Activated CD4-positive, alpha-beta T cell treated with anti-CD3 and anti-CD28 coated beads, Interleukin-2, amount 50 U/mL, for 16 hours (primary cell): ENCODE measurements around the gene CHD5.

ENCODE experiments used
- DNase-seq: peaks from one replicate; pipeline ENCODE4 v3.0.0-alpha.2; 2020

The CHD5 gene

DNA sequence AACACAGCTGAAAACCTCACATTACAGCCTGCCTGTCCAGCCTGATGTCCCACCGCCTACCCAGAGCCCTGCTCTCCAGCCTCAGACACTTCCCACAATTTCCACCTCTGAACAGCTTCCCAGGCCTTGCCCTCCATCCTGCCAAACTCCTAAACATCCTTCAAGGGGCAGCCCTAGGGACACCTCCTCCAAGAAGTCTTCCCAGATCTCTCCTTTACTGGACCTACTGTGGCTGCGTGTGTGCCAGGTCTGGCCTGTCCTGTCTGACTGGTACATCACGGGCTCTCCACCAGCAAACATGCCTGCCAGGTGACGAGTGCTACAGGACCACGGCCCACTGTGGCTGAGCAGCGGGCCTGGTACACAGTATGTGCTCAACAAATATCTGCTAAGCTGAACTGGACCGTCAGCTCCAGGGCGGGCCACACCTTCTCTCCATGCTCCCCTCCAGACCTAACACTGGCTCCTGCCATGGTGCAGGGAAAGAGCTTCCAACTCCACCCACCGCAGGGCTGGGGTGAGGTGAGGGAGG, 28.8 kb downstream of the CHD5 start:
- no peak for DNase-seq

- no peak for DNase-seq
Measured at GRCh38 chr1:6150006-6150938, 29.8 kb downstream of the CHD5 start.

- DNase-seq: no peak
Measured at GRCh38 chr1:6149597-6149996, 30.5 kb downstream of the CHD5 start.

DNA sequence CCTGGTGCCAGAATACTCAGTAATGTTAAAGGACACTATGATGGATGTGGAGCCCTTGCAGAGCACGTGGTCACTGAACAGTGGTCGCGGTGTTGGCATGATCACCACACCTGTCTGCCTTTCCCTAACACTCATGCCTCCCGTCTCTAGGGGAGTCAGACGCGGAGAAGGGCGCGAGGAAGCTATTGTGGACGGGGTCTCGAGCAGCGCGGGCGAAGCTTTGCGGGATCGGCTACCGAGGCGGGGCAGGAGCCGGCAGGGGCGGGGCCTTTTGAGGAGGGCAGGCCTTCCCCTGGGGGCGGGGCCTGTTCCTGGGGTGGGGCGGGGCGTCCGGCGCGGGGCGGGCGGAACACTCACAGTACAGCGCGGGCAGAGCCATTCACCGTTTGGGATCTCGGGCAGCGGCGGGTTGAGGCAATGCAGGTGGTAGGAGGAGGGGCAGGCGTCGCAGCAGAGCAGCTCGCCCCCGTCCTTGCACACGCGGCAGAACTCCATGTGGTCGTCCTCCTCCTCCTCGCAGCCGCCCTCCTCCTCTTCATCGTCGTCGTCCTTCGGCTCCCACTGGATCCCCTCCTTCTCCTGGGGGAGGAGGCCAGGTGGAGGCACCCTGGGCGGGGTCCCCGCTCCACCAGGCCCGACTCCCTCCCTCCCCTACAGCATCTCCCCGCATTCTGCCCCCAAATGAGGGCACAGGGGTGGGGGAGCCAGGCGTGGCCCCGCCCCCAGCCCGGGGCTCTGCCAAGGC, 31.5 kb downstream of the CHD5 start:
- DNase-seq: peak; percentile 58

DNA sequence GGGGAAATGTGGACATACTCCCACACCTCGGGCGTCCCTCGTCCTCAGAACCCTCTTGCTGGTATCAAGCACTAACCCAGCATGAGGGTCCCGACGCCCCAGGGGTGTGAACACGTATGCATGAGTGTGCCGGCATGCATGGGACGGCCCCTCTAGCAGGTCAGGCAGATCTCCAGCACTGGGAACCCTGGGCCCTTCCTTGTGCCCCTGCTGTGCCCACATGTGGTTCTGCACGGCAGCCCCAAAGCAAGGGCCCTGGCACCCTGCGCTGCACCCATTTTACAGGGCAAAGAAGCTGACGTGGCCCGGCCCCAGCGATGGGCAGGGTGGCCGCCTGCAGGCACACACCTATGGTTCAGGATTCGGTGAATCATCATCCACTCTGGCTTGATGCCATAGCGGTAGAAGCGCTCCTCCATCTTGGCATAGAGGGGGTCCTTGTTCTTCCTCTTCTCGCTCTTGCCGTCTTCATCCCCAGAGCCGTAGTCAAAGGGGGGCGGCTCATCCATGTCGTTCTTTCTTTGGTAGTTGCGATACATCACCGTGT, 34.2 kb downstream of the CHD5 start:
- no peak for DNase-seq

- no peak for DNase-seq
Measured at GRCh38 chr1:6145396-6145750, 34.7 kb downstream of the CHD5 start.

- DNase-seq: no peak
Measured at GRCh38 chr1:6144647-6145395, 35.3 kb downstream of the CHD5 start.

DNA sequence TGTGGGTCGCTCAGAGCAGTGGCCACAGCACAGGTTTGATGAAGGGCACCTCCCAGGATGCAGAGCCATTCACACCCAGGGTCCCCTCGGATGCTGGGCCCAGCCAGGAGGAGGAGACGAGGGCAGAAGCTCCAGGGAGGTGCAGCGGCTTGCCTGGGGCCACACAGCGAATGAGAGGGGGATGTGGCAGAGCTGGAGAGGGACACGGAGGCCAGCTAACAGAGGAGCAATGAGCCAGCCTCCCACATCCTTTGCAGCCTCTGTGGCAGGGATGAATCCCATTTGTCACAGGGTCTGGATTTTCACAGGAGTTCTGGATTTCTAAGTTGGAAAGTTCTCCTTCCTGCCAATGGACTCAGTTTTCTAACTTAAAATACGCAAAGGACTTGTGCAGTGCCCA, 35.9 kb downstream of the CHD5 start:
- no peak for DNase-seq

GRCh38 chr1:6143395-6143794, 36.7 kb downstream of the CHD5 start:
- no peak for DNase-seq

DNA sequence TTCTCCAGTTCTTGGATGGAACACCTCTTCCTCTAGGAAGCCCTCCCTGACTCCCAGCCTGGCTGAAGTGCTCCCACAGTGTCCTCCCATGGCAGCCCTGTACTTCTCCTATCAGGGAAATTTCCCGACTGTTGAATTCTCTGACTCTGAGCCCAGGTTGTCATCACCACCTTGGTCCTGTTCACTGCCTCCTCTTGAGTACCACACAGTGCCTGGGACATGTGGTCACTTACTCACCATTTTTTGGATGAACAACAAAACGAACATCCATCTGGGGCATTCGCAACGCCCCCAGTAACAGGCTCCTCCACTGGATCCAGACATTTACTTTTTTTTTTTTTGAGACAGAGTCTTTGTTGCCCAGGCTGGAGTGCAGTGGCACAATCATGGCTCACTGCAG, 37.4 kb downstream of the CHD5 start:
- DNase-seq: no peak

DNA sequence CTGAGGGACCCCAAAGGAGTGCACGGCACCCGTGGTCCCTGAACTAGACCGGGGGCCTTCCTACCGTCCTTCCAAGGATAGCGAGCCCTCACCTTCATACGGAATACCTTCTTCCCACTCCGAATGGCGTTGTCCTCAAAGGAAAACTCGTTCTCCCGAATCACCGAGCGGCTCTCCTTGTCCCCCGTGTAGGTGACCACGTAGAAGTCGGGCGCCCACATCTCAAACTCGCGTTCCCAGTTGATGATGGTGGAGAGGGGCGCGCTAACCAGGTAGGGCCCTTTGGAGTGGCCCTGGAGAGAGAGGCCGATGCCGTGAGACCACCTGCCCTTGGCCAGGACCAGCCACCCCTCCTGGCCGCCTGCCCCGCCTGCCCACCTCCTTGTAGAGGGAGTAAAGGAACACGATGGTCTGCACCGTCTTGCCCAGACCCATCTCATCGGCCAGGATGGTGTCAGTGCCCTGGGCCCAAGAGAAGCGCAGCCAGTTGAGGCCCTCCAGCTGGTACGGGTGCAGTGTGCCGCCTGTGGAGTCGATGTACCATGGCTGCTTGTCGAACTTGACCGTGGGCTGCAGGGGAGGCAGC, 38.0 kb downstream of the CHD5 start:
- no peak for DNase-seq

DNA sequence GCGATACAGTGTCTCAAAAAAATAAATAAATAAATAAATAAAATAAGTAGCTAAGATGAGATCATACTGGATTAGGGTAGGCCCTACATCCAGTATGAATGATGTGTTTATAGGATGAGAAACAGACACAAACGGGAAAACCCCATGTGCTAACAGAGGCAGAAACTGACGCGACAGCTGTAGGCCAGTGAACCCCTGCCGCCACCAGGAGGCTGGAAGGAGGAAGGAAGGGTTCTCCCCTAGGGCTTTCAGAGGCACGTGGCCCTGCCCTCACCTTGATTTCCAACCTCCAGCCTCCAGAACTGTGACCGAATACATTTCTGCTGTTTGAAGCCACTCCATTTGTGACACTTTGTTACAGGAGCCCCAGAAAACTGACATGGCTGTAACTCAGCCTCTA, 38.5 kb downstream of the CHD5 start:
- DNase-seq: peak; percentile 40

DNA sequence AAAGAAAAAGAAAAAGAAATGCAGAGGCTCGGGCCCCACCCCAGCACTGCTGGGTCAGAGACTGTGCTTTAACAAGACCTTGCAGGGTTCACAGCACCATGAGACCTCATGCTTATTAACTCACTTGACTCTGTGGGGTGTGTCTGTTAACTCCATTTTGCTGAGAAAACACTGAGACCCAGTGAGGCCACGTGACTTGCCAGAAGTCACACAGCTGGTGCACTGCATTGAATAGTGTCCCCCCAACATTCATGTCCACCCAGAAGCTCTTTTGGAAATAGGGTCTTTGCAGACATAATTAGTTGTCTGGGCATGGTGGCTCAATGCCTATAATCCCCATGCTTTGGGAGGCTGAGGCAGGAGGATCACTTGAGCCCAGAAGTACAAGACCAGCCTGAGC, 39.7 kb downstream of the CHD5 start:
- DNase-seq: no peak

GRCh38 chr1:6137758-6138157, 42.4 kb downstream of the CHD5 start:
- no peak for DNase-seq

DNA sequence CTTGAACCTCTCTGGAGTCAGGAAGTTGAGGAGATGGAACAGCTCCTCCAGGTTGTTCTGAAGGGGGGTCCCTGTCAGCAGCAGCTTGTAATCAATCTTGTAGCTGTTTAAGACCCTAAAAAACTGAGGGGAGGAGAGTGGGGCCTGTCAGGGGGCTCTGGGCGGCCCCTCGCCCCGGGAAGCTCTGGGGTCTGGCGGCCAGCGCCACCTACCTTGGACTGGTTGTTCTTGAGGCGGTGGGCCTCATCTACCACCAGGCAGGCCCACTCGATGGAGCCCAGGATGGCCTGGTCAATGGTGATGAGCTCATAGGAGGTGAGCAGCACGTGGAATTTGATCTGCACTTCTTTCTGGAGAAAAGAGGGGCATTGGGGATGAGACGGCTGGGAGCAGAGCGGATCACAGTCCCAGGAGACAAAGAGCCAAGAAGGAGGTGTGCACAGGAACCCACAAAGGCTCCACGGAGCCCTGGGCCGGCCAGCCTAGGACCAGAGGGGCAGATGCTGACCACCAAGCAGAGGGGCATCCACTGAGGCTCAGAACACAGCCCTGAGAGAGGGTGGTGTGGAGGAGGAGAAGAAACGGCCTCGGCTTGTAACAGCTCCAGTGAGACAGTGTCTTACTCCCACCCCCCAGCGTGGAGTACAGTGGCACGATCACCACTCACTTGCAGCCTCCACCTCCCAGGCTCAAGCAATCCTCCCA, 43.5 kb downstream of the CHD5 start:
- no peak for DNase-seq

DNA sequence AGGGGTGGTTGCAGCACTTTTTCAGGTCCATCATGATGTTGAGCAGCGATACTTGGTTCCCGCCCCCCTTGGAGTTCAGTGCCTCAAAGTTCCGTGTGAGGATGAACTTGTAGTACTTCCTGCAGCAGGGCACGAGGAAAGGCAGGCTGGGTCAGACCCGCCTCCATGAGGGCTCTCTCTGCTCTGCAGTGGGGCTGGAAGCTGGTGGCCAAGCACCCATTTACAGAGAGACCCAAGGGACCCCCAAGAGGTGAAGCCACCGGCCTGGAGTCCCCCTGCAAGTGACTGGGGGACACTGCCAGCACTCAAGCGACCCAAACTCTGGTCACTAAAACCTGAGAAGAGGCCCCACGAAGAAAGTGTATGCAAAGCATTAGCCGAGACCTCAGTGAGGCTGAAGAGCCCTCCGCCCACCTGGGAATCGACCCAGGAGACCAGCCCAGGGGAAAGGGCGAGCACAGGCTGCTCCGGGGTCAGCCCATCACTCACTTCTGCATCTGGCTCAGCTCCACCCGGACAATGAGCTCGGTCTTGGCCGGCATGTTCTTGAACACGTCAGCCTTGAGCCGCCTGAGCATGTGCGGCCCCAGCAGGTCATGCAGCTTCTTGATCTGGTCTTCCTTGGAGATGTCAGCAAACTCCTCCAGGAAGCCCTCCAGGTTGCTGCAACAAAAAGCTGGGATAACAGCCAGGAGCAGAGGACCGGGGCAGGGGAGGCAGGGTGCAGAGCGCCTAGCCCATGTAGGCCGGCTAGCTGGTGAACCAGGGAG, 45.2 kb downstream of the CHD5 start:
- DNase-seq: no peak

DNA sequence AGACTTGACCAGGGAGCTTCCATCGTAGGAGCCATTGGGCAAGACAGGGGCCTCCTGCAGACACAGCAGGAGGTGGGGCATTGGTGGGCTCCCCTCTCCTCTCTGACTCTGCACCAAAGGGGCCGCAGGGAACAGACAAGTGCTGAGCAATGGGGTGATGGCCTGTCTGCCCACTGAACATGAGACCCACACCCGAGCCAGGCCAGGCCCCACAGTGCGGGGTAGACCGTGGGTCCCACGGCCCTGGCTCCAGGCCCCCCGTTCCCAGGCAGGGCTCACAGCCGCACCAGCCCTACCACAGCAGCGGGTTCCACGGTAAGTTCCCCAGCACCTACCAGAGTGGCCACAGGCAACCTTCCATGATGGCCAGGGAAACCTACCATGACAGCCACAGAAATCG, 45.9 kb downstream of the CHD5 start:
- DNase-seq: no peak

DNA sequence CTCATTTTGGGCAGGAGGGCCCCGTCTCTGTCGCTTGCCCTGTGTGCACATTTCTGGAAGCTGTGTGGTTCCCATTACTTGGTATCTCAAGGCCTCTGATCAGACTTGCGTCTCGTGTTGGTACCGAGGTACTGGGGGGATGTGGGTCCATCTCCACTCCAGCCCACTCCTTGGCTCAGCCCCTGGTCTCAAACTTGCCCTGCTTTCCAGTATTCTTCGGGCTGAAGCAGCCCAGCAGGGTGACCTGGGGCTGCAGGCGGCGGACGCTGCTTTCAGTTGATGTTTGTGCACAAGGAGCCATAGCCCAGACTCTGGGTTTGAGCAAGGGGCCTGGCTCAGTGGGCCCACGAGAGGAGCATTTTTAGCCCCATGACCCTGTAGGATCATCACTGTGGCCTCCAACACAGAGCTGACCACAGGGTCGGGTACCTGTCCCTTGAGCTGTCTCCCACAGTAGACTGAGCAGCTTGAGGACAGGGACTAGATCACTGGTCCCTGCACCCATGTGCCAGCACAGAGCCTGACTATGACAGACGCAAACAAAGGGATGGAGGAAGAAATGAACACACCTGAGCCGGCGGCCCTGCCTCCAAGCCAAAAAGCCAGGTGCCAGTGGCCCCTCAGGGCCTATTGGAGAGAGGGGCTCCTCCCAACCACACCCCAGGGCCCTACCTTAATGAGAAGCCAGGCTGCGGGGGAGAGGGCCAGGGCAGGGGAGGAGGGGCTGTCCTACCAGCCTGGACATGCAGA, 46.8 kb downstream of the CHD5 start:
- no peak for DNase-seq

GRCh38 chr1:6131561-6131960, 48.6 kb downstream of the CHD5 start:
- DNase-seq: no peak

DNA sequence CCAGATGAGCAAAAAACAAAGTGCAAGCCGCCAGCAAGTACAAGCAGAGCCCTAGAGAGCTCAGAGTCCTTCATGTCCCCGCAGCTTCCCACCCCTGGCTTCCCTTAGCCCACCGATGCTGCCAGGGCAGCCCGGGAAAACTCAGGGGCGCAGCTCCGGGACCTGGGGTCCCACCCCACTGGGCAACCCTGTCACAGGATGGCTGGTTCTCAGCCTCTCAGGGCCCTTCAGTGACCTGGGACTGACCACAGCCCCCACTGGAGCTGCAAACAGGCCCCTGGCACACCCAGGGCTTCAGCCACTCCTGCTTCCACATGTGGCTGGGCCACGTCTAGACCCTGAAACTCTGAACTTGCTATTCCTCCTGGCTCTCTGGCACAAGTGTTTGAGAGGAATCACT, 49.5 kb downstream of the CHD5 start:
- no peak for DNase-seq
